HG02970 (cell line): ENCODE measurements around the gene CDC6.

Experiments
- ATAC-seq: cut with Tn5 transposase; IDR thresholded peaks from one replicate; pipeline ENCODE4 v1.9.1; 2021; ENCODE audit warnings: mild to moderate bottlenecking, moderate library complexity, moderate number of reproducible peaks; ENCODE audit not compliant: unreplicated experiment, low FRiP score

CDC6 gene, protein sequence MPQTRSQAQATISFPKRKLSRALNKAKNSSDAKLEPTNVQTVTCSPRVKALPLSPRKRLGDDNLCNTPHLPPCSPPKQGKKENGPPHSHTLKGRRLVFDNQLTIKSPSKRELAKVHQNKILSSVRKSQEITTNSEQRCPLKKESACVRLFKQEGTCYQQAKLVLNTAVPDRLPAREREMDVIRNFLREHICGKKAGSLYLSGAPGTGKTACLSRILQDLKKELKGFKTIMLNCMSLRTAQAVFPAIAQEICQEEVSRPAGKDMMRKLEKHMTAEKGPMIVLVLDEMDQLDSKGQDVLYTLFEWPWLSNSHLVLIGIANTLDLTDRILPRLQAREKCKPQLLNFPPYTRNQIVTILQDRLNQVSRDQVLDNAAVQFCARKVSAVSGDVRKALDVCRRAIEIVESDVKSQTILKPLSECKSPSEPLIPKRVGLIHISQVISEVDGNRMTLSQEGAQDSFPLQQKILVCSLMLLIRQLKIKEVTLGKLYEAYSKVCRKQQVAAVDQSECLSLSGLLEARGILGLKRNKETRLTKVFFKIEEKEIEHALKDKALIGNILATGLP

DNA sequence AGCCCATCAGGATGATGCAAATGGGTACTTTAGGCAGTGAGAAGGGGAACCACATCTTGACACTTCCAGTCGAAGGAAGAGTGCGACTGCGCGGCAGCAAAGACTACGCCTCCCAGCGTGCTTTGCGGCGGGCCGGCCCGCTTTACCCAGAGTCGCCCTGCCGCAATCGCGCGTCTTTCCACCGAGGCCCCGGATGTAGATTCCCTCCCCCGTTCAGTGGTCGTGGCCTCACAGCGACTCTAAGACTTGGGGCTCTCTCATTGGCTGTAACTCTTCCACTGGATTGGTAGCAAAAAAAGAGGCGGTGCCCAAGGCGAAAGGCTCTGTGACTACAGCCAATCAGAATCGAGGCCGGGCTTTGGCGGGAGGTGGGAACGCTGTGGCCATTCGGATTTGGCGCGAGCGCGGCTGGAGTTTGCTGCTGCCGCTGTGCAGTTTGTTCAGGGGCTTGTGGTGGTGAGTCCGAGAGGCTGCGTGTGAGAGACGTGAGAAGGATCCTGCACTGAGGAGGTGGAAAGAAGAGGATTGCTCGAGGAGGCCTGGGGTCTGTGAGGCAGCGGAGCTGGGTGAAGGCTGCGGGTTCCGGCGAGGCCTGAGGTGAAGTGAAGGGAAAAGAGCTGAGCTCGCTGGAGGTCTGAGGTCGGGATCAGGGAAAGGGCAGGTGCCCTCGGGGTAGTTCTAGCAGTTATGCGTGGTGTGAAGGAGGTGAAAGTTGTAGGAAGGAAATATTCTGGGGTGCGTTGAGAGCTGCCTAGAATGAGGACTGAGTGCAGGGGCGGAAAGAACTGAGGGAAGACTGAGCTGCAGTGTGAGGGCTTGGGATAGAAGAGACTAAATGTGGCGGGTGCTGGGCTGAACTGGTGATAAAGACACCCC lies at the start of gene CDC6:
CDC6 (plus strand) TSS at position 386 of the 876 bp plus-strand sequence. CDS start 1,542 bp downstream, outside the sequence.
- peak; percentile 97 for ATAC-seq

DNA sequence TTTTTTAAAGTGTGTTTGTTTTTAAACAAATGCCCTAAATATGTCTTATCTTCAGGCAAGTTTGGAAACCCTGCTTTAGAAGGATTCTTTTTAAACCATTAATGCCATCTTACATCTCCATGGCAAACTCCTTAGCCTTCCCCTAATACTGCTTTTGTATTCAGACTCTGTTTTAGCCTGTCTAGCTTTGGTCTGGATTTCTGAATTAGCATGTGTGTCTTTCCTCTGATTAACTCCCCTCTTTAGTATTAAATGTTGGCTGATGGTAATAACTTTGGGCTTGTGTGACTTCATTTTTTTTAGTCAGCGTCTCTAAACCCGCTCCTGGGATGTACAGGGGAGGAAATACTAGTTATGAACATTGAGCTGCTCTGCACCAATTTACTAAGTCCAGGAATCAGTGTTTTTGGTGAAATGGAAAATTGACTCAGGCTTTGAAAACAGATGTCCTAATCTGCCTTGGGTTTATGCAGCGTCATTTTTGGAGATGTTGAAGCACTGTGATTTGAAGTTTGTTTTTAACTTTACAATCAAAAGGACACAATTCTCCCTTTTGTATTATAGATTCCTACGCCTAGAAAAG lies 46.3 kb upstream of the CDC6 start:
- ATAC-seq: no peak

DNA sequence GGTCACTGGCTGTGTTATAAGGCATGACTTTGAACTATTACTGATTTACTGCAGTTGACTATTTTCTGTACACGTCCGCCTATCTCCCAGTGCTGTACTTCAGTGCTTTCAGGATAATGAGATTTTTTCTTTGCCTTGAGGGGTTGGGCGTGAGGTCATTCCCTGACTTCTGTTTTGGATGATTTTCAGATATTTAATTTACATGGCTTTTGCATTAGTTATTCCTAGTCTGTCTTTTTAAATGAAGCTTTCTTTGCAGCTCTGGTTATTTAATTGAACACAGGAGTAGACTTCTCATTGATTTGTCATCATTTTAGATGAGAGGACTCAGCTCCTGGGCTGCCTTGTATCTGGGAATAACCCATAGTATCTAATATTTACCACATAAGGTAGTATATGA lies 44.9 kb upstream of the CDC6 start:
- no peak for ATAC-seq

DNA sequence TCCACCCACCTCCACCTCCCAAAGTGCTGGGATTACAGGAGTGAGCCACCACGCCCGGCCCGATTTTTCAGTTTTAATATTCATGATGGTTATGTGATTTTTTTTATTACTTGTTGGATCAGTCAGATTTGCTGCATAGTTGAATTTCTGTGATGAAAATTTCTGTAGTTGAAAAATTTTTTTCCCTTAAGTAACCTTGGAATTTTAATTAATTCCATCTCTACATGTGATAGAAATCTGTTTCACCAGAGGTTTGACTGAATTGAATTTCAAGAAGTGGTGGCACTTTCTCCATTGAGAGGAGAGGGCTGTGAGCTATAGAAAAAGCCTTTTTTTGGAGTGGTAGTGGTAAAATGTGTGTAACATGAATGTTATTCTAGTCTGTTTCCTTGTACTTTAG lies 43.9 kb upstream of the CDC6 start:
- ATAC-seq: no peak

DNA sequence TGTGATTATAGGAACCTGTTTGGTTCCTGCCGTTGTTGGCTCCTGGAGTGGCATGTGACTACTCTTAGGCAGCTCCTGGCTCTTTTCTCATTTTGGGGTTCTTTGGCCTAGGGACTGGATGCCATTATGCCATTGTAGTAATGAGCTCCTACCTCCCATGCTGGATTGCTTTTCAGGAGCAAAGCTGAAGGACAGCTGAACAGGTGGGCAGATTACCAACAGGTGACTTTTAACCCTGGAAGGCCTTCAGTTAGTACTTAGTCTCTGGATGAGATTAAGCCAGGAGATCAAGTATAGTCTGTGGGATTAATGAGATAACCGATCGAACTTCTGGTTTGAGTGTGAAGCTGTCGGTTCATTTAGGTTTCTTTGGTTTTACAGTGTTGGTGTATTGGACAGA lies 43.4 kb upstream of the CDC6 start:
- ATAC-seq: no peak

DNA sequence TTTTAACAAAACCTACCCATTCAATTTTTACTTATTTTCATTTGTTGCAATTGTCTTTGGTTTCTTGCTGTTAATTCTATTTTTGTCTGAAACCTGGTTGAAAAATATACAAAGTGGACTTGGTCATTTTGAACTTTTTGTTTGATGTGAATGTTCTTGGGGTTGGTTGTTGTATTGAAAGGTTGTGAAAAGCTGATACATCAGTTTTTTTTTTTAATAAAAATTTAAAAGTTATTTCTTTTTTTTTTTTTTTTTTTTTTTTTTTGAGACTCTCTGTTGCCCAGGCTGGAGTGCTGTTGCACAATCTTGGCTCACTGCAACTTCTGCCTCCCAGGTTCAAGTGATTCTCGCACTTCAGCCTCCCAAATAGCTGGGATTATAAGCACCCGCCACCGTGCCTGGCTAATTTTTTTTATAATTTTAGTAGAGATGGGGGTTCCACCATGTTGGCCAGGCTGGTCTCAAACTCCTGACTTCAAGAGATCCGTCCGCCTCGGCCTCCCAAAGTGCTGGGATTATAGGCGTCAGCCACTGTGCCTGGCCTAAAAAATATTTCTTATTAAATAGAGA lies 39.7 kb upstream of the CDC6 start:
- no peak for ATAC-seq

DNA sequence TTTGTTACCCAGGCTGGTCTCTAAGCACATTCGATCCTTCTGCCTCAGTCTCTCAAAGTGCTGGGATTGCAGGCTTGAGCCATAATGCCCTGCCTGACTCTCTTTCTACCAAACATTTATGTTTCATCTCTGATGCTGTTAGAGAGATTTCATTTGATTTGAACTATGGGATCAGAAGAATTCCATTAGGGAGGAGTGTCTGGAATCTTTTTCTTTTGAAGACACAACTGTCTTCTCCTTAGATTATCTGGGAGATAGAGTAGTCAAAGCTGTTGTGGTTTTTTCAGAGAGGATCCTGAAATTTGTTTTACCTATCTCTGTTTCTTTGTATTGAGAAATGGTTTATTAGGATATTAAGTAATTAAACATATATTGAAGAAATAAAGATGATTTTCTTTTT lies 39.2 kb upstream of the CDC6 start:
- no peak for ATAC-seq

DNA sequence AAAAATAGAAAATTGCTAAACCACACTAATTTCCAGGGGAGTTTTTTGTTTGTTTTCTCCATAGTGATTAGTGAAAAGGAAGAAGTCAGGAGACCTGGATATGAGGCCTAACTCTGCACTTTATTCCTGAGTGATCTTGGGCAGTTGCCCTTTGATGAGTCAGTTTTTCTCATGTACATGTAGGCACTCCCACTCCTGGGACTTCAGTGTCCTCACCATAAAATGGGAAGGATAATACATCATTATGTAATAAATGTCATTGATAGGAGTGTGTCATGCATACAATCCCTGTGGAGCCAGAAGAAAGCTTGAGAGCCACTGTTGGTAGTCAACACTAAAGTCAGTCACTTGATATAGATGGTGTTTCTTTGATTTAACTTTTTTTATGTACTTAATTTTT lies 36.1 kb upstream of the CDC6 start:
- no peak for ATAC-seq

DNA sequence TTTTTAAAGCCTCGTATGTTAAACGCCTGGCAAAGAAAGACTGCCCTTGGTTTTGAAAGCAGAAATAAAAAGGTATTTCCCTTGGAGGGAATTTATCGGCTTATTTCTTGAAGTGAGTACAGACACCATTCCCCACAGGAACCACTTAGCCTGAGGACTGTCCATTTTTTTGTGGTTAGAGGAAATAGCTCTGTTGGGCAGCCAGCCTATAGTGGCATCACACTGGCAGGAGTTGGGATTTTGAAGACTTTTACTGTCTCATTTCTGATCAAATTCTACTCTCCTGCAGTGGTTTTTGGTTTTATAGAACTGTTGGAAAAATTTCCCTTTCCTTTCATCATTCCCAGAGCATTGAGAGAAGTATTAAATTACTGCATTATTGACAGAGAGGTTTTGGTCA lies 34.1 kb upstream of the CDC6 start:
- ATAC-seq: no peak

DNA sequence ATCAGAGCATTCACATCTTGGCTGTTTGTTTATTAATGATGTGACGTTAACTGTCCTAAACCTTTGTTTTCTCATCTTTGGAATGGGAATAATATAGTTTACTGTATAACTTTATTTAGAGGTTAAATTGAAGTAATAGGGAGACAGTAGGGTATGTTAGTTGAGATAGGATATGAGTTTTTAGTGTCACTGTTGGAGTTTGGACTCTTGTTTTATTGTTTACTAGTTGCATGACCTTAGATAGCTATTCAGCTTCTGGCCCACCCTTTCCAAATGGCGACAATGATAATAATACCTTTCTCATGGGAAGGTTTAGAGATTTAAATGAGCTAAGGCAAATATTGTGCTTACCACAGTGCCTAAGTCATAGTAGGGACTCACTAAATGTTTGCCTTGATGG lies 28.2 kb upstream of the CDC6 start:
- no peak for ATAC-seq

DNA sequence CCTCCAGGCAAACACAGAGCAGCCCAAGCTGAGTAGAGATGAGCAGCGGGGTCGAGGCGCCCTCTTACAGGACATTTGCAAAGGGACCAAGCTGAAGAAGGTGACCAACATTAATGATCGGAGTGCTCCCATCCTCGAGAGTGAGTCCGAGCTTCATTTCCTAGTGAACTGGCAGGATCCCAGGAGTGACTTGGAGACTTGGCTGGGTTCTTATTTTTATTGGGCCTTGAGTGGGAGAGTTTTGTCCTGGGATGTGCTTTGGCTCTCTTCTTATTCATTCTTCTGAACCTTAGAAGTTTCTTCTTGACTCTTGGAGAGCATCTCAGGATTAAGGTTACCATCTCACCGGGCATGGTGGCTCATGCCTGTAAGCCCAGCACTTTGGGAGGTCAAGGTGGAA lies 27.2 kb upstream of the CDC6 start:
- no peak for ATAC-seq

DNA sequence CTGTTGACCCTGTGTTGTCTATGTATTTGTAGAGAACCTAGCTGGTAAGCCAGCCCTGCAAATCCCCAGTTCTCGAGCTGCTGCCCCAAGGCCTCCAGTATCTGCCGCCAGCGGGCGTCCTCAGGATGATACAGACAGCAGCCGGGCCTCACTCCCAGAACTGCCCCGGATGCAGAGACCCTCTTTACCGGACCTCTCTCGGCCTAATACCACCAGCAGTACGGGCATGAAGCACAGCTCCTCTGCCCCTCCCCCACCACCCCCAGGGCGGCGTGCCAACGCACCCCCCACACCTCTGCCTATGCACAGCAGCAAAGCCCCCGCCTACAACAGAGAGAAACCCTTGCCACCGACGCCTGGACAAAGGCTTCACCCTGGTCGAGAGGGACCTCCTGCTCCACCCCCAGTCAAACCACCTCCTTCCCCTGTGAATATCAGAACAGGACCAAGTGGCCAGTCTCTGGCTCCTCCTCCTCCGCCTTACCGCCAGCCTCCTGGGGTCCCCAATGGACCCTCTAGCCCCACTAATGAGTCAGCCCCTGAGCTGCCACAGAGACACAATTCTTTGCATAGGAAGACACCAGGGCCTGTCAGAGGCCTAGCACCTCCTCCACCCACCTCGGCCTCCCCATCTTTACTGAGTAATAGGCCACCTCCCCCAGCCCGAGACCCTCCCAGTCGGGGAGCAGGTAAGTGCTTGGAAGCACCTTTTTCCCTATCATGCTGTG lies 23.1 kb upstream of the CDC6 start:
- no peak for ATAC-seq

DNA sequence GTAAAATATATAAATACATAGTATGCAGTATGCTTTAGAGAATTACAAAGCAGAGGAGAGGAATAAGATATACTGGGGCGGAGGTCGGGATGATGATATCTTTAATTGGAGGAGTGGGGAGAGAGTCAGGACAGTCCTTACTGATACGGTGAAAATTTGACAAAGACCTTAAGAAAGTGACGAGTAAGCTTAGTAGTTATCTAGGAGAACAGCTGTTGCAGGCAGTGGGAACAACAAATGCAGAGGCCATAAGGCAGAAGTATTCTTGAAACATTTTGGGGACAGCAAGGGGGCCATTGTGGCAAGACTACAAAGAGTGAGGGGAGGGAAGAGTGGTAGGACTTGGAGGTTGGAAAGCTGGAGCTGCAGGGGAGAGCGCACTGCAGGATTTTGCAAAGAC lies 22.3 kb upstream of the CDC6 start:
- ATAC-seq: no peak

DNA sequence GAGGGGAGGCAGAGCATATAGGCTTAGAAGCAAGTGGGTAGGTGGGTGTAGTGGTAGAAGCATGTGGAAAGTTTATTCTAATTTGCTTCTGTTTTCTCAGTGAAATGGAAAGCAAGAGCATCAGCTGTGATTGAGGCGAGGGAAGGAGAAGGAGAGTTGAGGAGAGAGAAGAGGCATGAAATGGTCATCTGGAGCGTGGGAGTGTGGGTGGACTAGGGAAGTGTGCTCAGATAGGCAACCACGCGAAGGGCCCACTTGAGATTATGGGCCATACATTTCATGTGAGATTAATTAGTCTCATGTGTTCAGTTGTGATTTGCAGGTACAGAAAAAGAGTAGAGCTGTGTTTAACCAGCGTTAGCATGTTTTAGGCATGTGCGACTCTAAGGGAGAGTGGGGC lies 20.8 kb upstream of the CDC6 start:
- no peak for ATAC-seq

DNA sequence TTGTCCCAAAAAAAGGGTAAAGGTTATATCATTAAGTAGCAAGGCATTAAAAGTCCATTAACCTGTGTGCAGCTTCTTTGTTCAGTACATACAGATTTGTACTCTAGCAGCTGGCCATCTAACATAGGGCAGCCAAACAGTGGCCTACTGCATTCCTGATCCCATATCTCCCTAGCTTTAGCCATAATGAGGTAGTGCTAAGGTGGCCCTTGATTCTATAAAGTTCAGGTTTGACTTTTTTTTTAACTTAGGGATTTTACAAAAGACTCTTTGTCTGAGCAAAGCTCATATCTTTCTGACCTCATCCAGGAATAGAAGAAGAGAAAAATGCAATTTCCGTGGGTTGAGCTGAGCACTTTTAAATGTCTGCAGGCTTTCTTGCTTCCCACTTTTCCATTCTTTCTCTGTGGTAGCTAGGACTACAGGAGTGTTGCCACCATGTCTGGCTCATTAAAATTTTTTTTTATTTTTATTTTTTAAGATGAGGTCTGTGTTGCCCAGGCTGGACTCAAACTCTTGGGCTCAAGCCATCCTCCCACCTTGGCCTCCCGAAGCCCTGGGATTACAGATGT lies 19.5 kb upstream of the CDC6 start:
- no peak for ATAC-seq

DNA sequence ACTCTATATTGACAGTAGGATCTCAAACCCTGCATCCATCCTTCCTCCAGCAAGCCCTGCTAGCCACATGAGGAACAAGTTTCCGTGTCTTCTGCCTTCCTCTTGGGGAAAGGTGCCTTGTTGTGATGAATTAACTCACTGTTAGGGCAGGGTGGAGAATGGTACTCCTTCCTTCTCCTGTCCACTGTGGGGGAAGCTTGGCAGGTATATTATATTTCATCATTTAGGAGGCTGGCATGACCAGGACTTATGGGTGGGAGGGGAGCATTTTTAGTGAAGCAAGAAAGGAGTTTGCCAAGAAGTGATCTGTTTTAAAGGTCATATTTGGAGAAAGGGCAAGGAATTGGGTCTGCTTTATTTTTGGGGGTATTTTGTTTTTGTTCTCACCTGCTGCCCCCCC lies 9.3 kb upstream of the CDC6 start:
- ATAC-seq: no peak

DNA sequence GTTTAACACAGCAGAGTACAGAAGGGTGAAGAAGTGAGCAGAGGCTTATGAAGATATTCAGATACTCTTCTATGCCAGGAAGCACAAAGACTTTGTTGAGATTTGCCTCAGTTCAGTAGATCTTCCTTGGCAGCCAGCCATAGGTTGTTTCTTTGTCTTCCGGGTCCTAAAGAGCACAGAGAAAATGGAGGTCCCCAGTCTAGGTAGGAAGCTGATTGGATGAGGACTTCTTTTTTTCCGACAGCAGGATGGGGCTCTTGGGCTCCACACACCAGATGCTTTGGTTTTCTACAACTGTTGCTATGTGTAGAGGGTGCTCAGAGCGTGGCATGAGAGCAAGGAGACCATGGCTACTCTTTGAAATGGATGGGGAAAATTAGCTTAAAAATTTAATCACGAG lies 8.3 kb upstream of the CDC6 start:
- no peak for ATAC-seq

DNA sequence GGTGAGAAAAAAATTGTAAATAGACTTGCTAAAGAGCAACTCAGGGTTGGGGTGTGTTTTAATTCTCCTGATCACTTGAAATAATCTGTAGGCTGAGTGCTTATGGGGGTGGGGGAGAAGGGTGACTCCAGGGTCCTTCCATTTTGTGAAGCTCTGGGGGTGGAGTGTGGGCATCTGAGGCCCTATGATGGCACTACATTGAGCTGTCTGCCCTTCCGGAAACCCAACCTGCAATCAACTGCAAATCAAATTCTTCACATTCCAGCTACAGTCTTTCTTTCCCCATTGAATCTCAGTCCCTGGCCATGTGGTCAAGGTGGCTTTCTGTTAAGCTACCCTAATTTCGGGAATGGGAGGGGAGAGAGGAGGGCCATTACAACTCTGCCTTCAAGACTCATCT lies 6.0 kb upstream of the CDC6 start:
- no peak for ATAC-seq

DNA sequence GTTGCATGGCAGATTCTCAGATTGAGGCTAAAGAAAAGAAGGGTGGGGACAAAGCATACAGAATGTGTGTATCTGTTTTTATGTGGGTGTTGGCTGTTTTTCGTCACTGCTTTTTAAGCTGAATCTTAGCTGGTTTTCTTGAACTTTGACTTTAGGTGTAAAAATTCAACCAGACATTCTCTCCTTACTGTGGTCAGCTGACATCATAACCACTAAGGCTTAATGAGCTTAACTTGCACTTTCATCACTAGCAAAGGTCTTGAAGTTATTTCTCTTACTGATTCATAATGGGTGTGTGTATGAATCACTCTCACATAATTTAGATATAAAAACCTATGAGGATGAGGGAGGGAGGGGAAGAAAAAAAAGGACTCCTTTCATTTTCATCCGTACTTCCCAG lies 4.0 kb upstream of the CDC6 start:
- ATAC-seq: no peak
